Endothelial cell of umbilical vein (primary cell): ENCODE measurements around the gene ZIM2. TPM values are rescaled to one million over a fixed set of nuclear protein-coding genes. Genes with fewer than 3 reads are reported as not detected.

Experiments
- BruUV-seq: library from RNA; stranded (reverse); fragments of 400-500 nt; replicated peaks from 2 replicates; lab custom pipeline; 2021; lab: Mats Ljungman, UMichigan
- CTCF ChIA-PET: fragments of 300-600, 350-600 bp; sonication (Branson Sonifier 250); formaldehyde crosslinking; loops from one replicate; lab custom pipeline; 2021; ENCODE audit warnings: antibody characterized with exemption, inconsistent platforms; lab: Charles Lee
- POLR2A ChIA-PET: fragments of 300-600, 350-600 bp; sonication (Branson Sonifier 250); formaldehyde crosslinking; loops from one replicate; lab custom pipeline; 2021; ENCODE audit warnings: antibody characterized with exemption, inconsistent platforms; lab: Charles Lee
- DNase-seq: peaks from one replicate; pipeline ENCODE4 v3.0.0-alpha.2; 2011; ENCODE audit warnings: low read depth, low spot score
- FAIRE-seq: peaks from 2 replicates; lab custom pipeline; 2011; peaks lifted over from hg19 to GRCh38; lab: Jason Lieb, UNC
- H2AFZ ChIP-seq: 2 replicates; pipeline ENCODE4 v1.6.0; 2012; ENCODE audit warnings: low read depth, low read length, control low read depth, inconsistent platforms
- H3K27ac ChIP-seq: 2 replicates; pipeline ENCODE4 v1.5.1; 2011; ENCODE audit warnings: low read depth, mild to moderate bottlenecking, control low read depth, low read length, moderate library complexity; ENCODE audit not compliant: insufficient read depth
- H3K27me3 ChIP-seq, 2 experiments: 2 replicates each; pipeline versions ENCODE4 v1.6.0 to v1.6.1; 2011; ENCODE audit warnings: low read length in 2 of 2, mixed read lengths in 1 of 2; ENCODE audit not compliant: control insufficient read depth in 2 of 2, insufficient read depth in 2 of 2
- H3K36me3 ChIP-seq, 2 experiments: 2 replicates in 1 of 2; 3 replicates in 1 of 2; pipeline ENCODE4 v1.5.1; 2011; ENCODE audit warnings: low read length in 2 of 2, mild to moderate bottlenecking in 1 of 2, moderate library complexity in 1 of 2; ENCODE audit not compliant: control insufficient read depth in 2 of 2, insufficient read depth in 2 of 2; ENCODE audit errors: extremely low read depth in 1 of 2
- H3K4me1 ChIP-seq: 3 replicates; pipeline ENCODE4 v1.5.1; 2011; ENCODE audit warnings: mild to moderate bottlenecking, low read length; ENCODE audit not compliant: control insufficient read depth, insufficient read depth; ENCODE audit errors: extremely low read depth
- H3K4me2 ChIP-seq: 2 replicates; pipeline ENCODE4 v1.6.1; 2011; ENCODE audit warnings: low read length, control low read depth, mixed read lengths; ENCODE audit not compliant: insufficient read depth
- H3K4me3 ChIP-seq, 3 experiments: fragments of 200-600 bp in 1 of 3; sonication (generic), shearing (Covaris generic) in 1 of 3; replicated peaks in 1 of 3; 2 replicates each; pipeline ENCODE4 v1.5.1; 2011 to 2016; ENCODE audit warnings: control low read depth in 3 of 3, low read length in 3 of 3, mild to moderate bottlenecking in 2 of 3, inconsistent platforms in 1 of 3, low read depth in 1 of 3, moderate library complexity in 1 of 3; ENCODE audit not compliant: insufficient read depth in 1 of 3
- H3K79me2 ChIP-seq: 2 replicates; pipeline ENCODE4 v1.6.0; 2012; ENCODE audit warnings: low read length, inconsistent platforms; ENCODE audit not compliant: control insufficient read depth, insufficient read depth
- H3K9ac ChIP-seq: replicated peaks from 2 replicates; pipeline ENCODE3; 2011; ENCODE audit warnings: low read length, control low read depth; ENCODE audit not compliant: insufficient read depth; ENCODE audit errors: extremely low read depth
- H3K9me1 ChIP-seq: replicated peaks from 3 replicates; pipeline ENCODE4 v1.6.0; 2011; ENCODE audit warnings: mild to moderate bottlenecking, low read length; ENCODE audit not compliant: control insufficient read depth, insufficient read depth; ENCODE audit errors: extremely low read depth
- H3K9me3 ChIP-seq: replicated peaks from 2 replicates; pipeline ENCODE4 v1.5.1; 2012; ENCODE audit warnings: low read length, inconsistent platforms; ENCODE audit not compliant: control insufficient read depth, insufficient read depth
- H4K20me1 ChIP-seq: replicated peaks from 2 replicates; pipeline ENCODE3; 2011; ENCODE audit warnings: mild to moderate bottlenecking, low read length; ENCODE audit not compliant: control insufficient read depth, insufficient read depth; ENCODE audit errors: extremely low read depth
- EZH2 ChIP-seq: IDR thresholded peaks from 2 replicates; pipeline ENCODE4 v1.6.1; 2012; ENCODE audit warnings: borderline replicate concordance, low read depth, mild to moderate bottlenecking, moderate library complexity, low read length, inconsistent platforms; ENCODE audit not compliant: severe bottlenecking
- FOS ChIP-seq: IDR thresholded peaks from 2 replicates; pipeline ENCODE4 v1.6.1; 2011; ENCODE audit warnings: mild to moderate bottlenecking, low read length, moderate library complexity, borderline replicate concordance; ENCODE audit not compliant: insufficient read depth
- GATA2 ChIP-seq: IDR thresholded peaks from 2 replicates; pipeline ENCODE4 v1.7.0; 2011; ENCODE audit warnings: low read depth, mild to moderate bottlenecking, moderate library complexity, mixed read lengths, low read length; ENCODE audit not compliant: insufficient read length, insufficient read depth
- JUN ChIP-seq: IDR thresholded peaks from 2 replicates; pipeline ENCODE4 v1.6.1; 2011; ENCODE audit warnings: borderline replicate concordance, low read depth; ENCODE audit not compliant: insufficient read length, insufficient read depth
- MYC ChIP-seq: IDR thresholded peaks from one replicate; pipeline ENCODE4 v1.6.1; 2011; ENCODE audit warnings: mild to moderate bottlenecking, low read depth, low read length
- POLR2A ChIP-seq: IDR thresholded peaks from 2 replicates; pipeline ENCODE4 v1.6.1; 2012; ENCODE audit warnings: low read depth, mild to moderate bottlenecking, control low read depth, low read length
- POLR2AphosphoS5 ChIP-seq: IDR thresholded peaks from 2 replicates; pipeline ENCODE4 v1.6.1; 2012; ENCODE audit warnings: low read depth, mild to moderate bottlenecking, control low read depth, low read length, moderate library complexity; ENCODE audit not compliant: insufficient read depth
- dilution Hi-C: fragments of 300-500 bp; cut with MboI; formaldehyde crosslinking; loops from one replicate; pipeline ENCODE4 v1.15.0; 2019; ENCODE audit warnings: low sequenced_read_pairs; ENCODE audit not compliant: extremely low pct_ligation_motif_present
- intact Hi-C: fragments of 100-400 bp; cut with micrococcal nuclease; formaldehyde crosslinking; loops from one replicate; pipeline ENCODE4 v1.10.0; 2022
- polyA plus RNA-seq, 4 experiments: library from polyadenylated mRNA; depleted of rRNA in 3 of 4; stranded (reverse) in 3 of 4; unstranded in 1 of 4; fragments of >200 nt; gene quantifications; 2 replicates each; pipeline versions ENCODE4 v1.2.1 to v1.2.3, GENCODE V29; 2011 to 2012; ENCODE audit warnings: missing spikeins in 1 of 4
- total RNA-seq: library from RNA; stranded (reverse); gene quantifications from 2 replicates; pipeline ENCODE4 v1.2.3, GENCODE V29; 2021
- TF ChIP-seq, protein P1 (sequence below): IDR thresholded peaks from 2 replicates; pipeline ENCODE4 v1.6.1; 2011; ENCODE audit not compliant: insufficient read depth, insufficient read length
- TF ChIP-seq, protein P2 (sequence below), 2 donors: IDR thresholded peaks; 1 replicate in 1 of 2; 2 replicates in 1 of 2; pipeline ENCODE4 v1.5.1; 2011; ENCODE audit warnings: low read length in 2 of 2, mild to moderate bottlenecking in 2 of 2, moderate library complexity in 2 of 2, control low read depth in 1 of 2, inconsistent platforms in 1 of 2, low read depth in 1 of 2; ENCODE audit not compliant: insufficient read depth in 1 of 2; ENCODE audit errors: extremely low read depth in 1 of 2

Gene ZIM2
- total and polyA plus RNA-seq, 2 donors (not counting 3 experiments of a cell fraction or from before 2014, with no cell fraction given) = not detected

GRCh38 chr19:56885173-56885985 lies 44.9 kb upstream of the ZIM2 start:
- CTCF ChIA-PET = no interaction called here

DNA sequence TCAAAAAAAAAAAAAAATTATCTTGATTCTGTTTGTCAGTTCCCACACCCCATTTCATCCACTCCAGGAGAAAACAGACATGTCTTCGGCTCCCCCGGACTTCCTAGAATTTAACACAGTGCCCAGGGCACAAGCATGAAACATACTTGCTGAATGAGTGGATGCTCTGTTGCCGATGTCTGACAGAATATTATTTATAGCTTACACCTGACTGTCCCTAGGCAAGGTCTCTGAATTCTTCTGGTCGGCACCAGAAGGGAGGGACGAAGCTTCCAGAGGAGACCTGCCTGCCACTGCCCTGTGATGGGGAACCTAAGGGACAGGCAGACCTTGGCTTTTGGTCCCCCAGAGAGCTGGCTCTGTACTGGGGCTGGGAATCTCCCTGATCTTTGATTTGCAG lies 43.9 kb upstream of the ZIM2 start:
- Histone ChIP-seq H3K79me2 (no peaks in the 10 kb centered on the region), H3K9me1 (no peaks in the 10 kb centered on the region), H3K9ac (no peak overlapping the region), H3K4me2 (no peak overlapping the region), H4K20me1 (no peaks in the 10 kb centered on the region), H2AFZ (no peak overlapping the region), H3K27me3 (no peaks in the 10 kb centered on the region), H3K4me3 (no peak overlapping the region), H3K4me1 (no peaks in the 10 kb centered on the region), H3K27ac (no peak overlapping the region), H3K36me3 (no peaks in the 10 kb centered on the region), H3K9me3 (peaks cover 6% of the 10 kb centered on the region)
- ChIA-PET POLR2A (no interaction called here), CTCF (no interaction called here)
- DNase-seq (no peak), FAIRE-seq (no peak)
- dilution Hi-C loops = no loop called here
- no TSS peak for BruUV-seq
- intact Hi-C loops = no loop called here
- TF ChIP-seq POLR2AphosphoS5 (no peak), POLR2A (no peak), MYC (no peak), EZH2 (no peak), FOS (no peak), JUN (no peak), GATA2 (no peak)
- TF ChIP-seq, protein P1, sequence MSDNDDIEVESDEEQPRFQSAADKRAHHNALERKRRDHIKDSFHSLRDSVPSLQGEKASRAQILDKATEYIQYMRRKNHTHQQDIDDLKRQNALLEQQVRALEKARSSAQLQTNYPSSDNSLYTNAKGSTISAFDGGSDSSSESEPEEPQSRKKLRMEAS = no peak
- TF ChIP-seq, protein P2, sequence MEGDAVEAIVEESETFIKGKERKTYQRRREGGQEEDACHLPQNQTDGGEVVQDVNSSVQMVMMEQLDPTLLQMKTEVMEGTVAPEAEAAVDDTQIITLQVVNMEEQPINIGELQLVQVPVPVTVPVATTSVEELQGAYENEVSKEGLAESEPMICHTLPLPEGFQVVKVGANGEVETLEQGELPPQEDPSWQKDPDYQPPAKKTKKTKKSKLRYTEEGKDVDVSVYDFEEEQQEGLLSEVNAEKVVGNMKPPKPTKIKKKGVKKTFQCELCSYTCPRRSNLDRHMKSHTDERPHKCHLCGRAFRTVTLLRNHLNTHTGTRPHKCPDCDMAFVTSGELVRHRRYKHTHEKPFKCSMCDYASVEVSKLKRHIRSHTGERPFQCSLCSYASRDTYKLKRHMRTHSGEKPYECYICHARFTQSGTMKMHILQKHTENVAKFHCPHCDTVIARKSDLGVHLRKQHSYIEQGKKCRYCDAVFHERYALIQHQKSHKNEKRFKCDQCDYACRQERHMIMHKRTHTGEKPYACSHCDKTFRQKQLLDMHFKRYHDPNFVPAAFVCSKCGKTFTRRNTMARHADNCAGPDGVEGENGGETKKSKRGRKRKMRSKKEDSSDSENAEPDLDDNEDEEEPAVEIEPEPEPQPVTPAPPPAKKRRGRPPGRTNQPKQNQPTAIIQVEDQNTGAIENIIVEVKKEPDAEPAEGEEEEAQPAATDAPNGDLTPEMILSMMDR (IDR thresholded peaks at IDR 0.05; ENCODE audit: extremely low read depth in 1 of 2, insufficient read depth in 1 of 2, low read depth in 1 of 2, low read length in 2 of 2) = no peak

More at GRCh38 chr19:56885173-56885985, 44.9 kb upstream of the ZIM2 start:
- FAIRE-seq (no peak), DNase-seq (no peak)
- Histone ChIP-seq H3K4me3 (no peak overlapping the region), H3K27me3 (no peaks in the 10 kb centered on the region), H3K79me2 (no peaks in the 10 kb centered on the region), H3K9me1 (no peaks in the 10 kb centered on the region), H2AFZ (no peak overlapping the region), H3K4me1 (no peaks in the 10 kb centered on the region), H3K4me2 (no peak overlapping the region), H3K9me3 (peaks cover 6% of the 10 kb centered on the region), H3K36me3 (no peaks in the 10 kb centered on the region), H3K27ac (no peak overlapping the region), H4K20me1 (no peaks in the 10 kb centered on the region), H3K9ac (no peak overlapping the region)
- BruUV-seq = no TSS peak
- dilution Hi-C loops (no loop called here), intact Hi-C loops (no loop called here)
- no peak for TF ChIP-seq MYC
- TF ChIP-seq, protein P1 = no peak
- no peak for TF ChIP-seq POLR2AphosphoS5
- TF ChIP-seq POLR2A = no peak
- no peak for TF ChIP-seq JUN
- no peak for TF ChIP-seq FOS
- no peak for TF ChIP-seq GATA2
- POLR2A ChIA-PET = no interaction called here
